Measurements from ENCODE around the gene DRC7. TPM values are rescaled to one million over a fixed set of nuclear protein-coding genes. Genes with fewer than 3 reads are reported as not detected.

Gene DRC7
- total RNA-seq, 1 donor from 2014 or later, result 1.9 TPM

DNA sequence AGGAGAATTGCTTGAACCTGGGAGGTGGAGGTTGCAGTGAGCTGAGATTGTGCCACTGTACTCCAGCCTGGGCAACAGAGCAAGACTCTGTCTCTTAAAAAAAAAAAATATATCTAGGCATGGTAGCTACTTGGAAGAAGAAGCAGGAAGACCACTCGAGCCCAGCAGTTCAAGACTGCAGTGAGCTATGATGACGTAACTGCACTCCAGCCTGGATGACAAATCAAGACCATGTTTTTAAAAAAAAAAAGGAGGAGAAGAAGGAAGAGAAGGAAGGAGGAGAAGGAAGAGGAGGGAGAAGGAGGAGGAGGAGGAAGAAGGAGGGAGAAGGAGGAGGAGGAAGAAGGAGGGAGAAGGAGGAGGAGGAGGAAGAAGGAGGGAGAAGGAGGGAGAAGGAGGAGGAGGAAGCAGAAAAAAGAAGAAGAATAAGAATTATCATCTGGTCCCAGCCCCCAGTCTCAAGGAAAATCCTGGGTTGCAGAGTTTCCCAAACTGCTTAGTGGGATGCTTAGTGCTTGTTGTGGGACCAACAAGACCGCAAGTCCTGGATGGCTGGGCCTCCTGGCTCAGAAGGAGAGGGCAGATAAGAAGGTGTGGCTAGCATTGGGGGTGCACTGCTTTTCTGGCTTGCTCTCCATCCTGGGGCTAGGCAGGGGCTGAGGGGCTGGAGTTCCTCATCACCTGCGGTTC, 3.7 kb upstream of the DRC7 start:
- DNase-seq (ENCODE audit: low spot score), result no peak

DNA sequence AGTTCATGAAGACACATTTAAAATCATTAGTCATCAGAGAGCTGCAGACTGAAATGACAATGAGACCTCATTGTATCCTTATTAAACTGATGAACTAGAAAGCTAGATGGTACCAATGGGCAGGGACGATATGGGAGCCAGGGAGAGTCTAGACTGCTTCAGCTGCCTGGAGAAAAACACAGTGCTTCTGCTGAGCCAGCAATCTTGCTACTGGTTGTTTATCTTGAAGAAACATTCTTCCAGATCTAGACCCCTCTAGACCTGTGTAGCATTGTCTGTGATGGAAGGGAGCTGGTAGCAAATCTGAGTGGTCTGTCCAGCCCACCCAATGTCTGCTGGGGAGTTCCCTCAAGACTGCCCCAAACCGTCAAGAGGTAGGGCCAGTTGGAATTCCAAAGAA, 2.0 kb upstream of the DRC7 start:
- no peak for DNase-seq (ENCODE audit: low spot score)

DNA sequence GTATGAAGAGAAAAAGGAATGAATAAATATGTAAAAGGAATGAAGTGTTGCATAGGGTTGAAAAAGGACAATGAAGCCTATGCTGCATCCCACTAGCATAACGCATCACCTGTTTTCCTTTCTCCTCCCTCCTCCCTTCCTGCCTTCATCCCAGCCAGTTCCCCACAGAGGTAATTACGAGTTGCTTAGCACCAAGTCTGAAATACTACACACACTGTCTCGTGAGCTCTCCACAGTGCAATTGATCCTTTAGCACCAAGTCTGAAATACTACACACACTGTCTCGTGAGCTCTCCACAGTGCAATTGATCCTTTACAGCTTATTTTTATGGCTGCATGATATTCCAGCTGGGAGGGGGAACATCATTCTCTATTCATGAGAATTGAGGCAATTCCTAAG, 1.1 kb upstream of the DRC7 start:
- no peak for DNase-seq (ENCODE audit: low spot score)

DNA sequence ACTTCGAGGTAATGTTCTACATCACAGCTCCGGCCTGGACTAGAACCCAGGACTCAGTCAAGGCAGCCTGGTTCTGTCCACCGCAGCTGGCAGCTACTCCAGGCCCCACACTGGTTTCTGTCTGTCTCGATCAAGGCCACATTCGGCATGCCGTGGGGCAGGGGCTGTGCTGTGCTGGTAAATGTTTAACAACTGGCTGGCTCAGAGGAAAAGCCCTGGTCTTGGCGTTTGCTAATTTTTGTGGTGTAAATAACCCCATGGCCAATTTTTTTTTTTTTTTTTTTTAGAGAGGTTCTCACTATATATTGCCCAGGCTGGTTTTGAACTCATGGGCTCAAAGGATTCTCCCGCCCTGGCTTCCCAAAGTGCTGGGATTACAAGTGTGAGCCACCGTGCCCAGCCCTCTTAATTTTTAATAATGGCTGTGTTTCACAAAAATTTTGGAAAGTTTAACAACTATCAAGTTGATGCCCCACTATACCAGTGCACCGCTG, 328 bp upstream of the DRC7 start:
- DNase-seq (ENCODE audit: low spot score), result no peak

DNA sequence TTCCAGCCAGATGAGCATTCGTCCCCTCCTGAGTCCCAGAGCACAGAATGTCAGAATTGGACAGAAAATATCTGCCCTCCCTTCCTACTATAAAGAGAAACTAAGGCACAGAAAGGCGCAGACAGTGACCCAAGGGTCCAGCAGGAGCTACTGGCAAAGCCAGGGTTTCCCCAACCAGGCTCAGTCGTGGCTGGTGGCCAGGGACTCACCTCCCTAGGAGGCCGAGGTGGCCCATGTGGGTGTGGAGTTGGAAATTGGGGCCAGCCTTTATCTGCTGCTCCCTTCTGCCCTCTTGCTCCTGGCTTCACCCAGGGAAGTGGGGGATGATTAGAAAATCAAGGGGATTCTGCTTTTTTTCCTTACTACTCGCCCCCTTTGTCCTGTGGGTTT, 1.1 kb downstream of the DRC7 start:
- DNase-seq (ENCODE audit: low spot score), result no peak

DNA sequence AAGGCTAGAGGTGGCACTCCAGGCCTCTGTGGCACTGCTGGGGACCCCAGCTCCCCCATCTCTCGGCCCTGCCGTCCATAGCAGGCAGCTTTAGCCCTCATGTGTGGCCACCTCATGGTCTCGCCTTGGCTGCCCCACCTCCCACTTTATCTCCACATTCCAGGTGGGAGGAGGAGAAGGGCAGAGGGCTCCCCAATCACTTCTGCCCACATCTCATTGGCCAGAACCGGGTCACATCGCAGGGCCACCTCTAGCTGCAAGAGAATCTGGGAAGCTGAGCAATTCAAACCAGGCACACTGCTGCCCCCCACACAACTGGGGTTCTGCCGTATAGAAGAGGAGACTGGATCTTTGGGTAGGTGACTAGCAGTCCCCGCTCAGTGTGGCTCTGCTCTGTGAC, 1.6 kb downstream of the DRC7 start:
- DNase-seq (ENCODE audit: low spot score), result no peak

DNA sequence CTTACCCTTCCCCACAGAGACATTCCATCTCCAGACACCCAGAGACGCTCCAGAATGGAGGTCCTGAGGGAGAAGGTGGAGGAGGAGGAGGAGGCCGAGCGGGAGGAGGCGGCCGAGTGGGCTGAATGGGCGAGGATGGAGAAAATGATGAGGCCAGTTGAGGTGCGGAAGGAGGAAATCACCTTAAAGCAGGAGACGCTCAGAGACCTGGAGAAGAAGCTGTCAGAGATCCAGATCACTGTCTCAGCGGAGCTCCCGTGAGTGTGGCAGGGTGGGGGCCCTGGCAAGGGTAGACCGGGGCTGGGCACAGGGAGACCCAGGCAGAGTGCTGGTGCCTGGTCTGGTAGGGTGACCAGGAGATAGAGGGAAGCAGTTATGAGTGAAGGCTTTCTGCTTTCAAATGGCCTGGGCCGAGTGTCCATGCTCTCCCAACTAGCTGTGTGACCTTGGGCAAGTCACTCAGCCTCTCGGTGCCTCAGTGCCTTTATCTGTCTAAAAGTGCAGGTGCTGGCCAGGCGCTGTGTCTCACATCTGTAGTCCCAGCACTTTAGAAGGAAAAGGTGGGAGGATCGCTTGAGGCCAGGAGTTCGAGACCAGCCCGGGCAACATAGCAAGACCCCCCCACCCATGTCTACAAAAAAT, 3.4 kb downstream of the DRC7 start:
- DNase-seq (ENCODE audit: low spot score), result no peak

DNA sequence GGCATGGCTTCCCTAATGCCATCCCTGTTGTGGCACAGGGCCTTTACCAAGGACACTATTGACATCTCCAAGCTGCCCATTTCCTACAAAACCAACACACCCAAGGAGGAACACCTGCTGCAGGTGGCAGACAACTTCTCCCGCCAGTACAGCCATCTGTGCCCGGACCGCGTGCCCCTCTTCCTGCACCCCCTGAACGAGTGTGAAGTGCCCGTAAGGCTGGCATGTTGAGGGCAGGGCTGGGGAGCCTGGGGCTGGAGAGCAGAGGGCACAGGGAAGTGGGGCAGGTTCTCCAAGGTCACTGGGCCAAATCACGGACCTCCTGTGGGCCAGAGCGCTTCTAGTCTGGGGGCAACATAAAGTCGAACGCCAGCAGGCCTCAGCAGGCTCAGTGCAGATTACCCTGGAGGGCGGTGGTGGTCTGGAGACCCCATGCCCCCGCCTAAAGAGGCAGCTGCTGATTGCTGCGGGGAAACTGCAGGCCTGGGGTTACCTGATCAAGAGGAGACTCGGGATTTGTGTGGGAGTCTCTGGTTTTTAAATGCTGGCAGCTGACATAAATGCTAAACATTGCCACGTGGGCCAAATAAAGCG, 4.3 kb downstream of the DRC7 start:
- DNase-seq (ENCODE audit: low spot score), result no peak

DNA sequence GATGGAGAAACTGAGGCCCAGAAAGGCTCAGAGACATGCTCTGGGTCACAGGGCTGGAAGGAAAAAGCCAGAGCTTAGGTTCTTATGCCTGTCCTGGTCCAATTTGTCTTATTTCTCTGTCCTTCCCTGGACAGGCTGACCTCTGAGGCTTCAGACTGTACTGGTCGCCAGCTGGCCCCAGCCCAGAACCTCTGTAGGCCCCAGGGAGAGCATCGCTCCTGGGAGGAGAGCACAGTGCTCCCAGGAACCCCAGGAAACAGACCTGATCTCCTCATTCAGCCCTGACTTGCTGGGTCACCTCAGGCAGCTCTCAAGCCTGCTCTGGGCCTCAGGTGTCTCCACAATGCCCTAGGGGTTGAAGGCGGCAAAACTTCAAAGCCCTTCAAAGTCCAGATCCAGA, 4.9 kb downstream of the DRC7 start:
- no peak for DNase-seq (ENCODE audit: low spot score)

DNA sequence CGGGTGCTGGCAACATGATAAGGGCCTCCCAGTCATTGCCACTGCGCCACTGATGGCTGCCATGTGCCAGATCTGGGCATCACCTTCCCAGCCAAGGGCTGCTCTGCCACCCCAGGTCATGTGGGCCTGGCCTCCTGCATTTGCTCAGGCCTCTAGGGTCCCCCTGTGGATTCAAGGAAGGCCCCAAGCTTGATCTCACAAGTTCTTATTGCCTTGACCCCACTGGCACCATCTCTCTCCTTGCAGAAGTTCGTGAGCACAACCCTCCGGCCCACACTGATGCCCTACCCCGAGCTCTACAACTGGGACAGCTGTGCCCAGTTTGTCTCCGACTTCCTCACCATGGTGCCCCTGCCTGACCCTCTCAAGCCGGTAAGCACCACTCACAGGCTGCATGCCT, 5.3 kb downstream of the DRC7 start:
- DNase-seq (ENCODE audit: low spot score), result no peak

DNA sequence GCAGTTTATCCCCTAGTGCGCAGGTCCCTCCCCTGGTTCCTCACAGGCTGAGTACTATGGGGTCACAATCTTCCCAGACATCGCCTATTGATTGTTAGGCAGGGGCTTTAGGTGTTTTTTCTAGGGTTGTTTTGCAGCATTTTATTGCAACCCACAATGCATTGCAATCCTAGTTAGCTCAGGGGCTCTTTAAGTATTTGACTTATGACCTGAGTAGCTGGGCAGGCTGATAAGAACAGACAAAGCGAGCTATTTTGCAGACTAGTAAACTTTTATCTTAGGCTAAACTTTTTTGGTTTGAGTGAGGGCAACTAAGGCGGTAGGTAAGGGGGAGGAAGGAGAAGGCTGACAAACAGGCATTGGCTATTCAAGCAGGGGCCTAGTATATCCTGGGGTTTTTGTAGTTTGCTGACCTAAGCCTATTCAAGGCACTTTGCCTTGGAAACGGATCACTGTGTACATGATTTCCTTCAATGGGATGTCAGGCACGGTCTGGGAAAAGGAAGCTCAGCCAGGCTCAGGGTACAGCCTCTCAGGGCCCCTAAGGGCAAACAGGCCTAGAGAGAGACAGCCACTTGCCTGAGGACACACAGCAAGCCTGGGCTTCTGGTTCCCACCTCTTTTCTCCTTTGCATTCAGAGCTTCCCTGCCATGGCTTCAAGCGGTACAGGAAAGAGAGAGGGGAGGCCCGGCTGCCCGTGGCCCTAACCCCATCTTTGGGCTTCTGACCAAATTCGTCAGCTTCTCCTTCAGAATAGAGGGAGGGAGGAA, 6.4 kb downstream of the DRC7 start:
- no peak for DNase-seq (ENCODE audit: low spot score)

DNA sequence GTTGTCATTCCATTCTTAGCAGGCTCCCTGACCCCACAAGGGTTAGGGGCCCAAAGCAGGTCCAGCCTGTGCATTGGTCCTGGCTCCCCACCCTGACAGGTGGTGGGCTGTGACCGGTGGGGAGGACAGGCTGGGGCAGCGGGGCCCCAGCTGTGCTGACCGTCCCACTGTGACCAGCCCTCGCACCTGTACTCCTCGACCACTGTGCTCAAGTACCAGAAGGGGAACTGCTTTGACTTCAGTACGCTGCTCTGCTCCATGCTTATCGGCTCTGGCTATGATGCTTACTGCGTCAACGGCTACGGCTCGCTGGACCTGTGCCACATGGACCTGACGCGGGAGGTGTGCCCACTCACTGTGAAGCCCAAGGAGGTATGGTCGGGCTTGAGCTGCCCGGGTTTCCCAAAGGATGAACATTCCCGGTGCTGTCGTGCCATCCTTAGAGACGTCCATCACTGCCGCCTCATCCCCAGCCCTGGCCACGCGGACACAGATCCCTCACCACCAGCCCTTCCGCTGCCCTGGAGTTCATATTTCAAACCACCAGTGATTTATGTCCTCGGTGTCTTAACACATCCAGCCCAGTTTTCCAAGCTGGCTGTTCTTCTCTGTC, 7.3 kb downstream of the DRC7 start:
- DNase-seq (ENCODE audit: low spot score), result no peak

DNA sequence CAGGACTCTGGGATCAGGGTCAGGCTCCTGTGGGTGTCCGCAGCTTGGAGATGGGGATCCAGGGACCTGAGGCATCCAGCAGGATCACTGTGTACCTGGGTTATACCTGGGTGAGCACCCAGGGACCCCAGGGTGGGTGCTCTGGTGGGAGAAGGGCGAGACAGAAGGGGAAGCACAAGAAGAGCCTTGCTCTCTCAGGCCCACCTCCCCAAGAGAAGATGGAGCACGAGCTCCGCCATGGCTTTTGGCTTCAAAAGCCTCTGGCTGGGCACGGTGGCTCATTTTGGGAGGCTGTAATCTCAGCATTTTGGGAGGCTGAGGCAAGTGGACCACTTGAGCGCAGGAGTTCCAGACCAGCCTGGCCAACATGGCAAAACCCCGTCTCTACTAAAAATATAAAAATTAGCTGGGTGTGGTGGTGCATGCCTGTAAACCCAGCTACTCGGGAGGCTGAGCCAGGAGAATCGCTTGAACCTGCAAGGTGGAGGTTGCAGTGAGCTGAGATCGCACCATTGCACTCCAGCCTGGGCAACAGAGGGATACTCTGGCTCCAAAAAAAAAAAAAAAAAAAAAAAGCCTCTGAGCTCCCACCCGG, 8.9 kb downstream of the DRC7 start:
- no peak for DNase-seq (ENCODE audit: low spot score)

DNA sequence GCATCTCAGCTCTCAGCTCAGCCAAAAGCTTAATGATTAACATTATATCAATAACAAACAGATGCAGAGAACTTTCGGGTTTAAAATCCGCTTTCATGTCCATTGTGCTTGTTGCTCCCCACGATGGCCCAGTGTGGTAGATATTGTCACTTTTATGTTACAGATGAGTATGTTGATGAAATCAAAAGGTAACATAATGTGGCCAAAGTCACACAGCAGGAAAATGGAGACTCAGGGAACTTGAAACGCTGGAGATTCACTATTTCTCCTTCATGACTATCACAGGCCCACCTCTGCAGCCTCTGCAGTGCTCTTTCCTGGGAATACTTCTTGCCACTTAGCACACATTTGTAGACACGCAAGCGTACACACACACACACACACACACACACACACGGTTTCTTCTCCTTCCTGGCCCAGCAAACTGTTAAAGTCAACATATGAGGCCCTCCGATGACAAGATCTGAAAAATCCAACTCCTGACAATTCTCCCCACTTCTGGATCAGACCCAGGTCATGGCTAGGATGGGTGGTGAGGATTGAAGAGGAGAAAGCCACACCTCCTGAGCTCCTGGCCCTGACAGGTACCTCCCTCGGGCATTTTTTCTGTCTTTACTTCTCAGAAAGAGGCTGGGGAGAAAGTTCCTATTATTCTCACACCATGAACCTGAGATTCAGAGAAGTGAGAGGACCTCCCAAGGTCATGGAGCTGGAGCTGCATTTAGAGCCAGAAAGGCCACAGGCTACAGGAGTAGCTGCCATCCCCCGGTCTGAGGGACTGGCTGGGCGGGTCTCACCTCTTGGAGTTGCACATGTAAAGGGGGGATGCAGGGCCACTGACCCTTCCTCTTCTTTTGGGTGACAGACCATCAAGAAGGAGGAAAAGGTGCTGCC, 9.7 kb downstream of the DRC7 start:
- DNase-seq (ENCODE audit: low spot score), result peak; percentile 19

DNA sequence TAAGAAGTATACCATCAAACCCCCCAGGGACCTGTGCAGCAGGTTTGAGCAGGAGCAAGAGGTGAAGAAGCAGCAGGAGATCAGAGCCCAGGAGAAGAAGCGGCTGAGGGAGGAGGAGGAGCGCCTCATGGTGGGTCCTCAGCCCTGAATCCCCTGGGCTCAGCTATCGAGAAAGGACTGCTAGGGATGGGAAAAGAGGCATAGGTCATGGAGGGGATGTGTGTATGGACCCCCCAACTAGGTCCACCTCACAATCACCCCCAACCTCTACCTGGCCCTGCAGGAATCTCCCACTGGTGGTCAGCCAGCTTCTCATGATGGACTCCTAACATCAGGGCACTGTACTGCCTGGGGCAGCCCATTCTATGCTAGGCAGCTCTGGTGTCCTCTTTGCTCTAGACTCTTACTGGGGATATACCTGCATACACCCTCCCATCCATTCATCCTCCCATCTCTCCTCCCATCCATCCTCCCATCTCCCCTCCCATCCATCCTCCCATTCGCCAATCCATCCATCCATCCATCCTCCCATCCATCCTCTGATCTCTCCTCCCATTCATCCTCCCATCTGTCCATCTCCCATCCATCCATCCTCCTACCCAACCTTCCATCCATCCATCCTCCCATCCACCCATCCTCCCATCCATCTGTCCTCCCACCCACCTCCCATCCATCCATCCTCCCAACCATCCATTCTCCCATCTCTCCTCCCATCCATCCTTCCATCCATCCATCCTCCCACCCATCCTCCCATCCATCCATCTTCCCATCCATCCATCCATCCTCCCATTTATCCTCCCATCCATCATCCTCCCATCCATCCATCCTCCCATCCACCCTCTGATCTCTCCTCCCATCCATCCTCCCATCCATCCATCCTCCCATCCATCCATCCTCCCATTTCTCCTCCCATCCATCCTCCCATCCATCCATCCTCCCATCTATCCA, 10.6 kb downstream of the DRC7 start:
- DNase-seq (ENCODE audit: low spot score), result no peak

DNA sequence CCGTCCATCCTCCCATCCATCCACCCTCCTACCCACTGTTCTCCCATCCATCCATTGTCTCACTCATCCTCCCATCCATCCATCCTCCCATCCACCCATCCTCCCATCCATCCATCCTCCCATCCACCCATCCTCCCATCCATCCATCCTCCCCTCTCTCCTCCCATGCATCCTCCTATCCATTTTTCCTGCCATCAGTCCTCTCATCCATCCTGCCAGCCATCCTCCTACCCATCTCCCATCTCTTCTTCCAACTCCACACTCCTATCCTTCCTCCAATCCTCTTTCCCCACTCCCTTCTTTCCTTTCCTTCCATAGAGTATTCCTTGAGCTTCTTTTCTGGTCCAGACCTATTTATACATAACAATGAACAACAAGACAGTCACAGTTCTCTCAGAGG, 12.1 kb downstream of the DRC7 start:
- DNase-seq (ENCODE audit: low spot score), result no peak

DNA sequence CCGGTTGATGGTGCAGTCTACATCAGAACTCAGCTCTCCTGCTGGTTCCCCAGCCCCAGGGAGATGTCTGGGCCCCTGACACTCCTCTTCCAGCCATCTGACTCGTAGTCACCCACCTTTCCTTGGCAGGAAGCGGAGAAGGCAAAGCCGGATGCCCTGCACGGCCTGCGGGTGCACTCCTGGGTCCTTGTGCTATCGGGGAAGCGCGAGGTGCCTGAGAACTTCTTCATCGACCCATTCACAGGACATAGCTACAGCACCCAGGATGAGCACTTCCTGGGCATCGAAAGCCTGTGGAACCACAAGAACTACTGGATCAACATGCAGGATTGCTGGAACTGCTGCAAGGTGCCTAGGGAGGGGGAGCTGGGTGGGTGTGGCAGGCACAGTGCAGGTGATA, 12.7 kb downstream of the DRC7 start:
- DNase-seq (ENCODE audit: low spot score), result no peak

DNA sequence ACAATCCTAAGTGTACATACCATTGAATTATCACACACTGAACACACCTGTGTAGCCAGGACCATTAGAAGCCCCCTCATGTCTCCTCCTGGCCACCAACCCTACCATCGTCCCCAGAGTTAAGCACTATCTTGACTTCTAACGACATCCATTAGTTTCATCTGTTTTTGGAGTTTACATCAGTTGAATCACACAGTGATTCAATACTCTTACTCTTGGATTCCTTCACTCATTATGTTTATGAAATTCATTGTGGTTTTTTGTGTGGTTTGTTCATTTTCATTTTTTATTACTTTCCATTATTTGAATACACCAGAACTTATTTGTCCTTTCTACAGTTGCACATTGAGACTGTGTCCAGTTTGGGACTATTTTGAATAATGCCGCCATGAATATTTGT, 13.6 kb downstream of the DRC7 start:
- DNase-seq (ENCODE audit: low spot score), result no peak

DNA sequence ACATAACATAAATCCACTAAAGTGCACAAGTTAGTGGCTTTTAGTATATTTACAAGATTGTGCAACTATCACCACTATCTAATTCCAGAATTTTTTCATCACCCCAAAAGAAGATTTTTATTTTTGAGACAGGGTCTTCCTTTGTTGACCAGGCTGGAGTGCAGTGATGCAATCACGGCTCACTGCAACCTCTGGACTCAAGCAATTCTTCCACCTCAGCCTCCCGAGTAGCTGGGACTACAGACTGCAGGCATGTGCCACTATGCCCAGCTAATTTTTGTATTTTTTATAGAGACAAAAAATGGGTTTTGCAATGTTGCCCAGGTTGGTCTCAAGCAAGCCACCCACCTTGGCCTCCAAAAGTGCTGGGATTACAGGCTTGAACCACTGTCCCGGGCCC, 15.1 kb downstream of the DRC7 start:
- no peak for DNase-seq (ENCODE audit: low spot score)

DNA sequence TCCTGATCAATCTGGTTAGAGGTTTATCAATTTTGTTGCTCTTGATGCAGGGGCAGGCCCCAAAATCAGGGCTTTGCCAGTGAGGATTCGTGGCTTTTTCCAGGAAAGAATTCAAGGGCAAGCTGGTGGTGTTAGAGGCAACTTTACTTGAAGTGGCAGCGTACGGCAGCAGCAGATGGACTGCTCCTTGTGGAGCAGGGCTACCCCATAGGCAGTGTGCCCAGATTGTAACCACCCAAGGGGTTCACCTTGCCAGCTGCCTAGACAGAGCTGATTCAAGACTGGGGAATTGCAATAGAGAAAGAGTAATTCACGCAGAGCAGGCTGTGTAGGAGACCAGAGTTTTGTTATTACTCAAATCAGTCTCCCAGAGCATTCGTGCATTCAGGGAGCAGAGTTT, 16.7 kb downstream of the DRC7 start:
- DNase-seq (ENCODE audit: low spot score), result no peak

Measured in mucosa of gallbladder (tissue), 1 donor.